Esophagus muscularis mucosa (tissue), 4 donors: Measurements from ENCODE around the gene LILRB3.

Experiments
- EP300 ChIP-seq: sonication (generic); formaldehyde crosslinking; IDR thresholded peaks from one replicate; pipeline ENCODE4 v1.6.1; 2017; ENCODE audit warnings: antibody characterized with exemption
- POLR2A ChIP-seq: fragments of 450-650 bp; IDR thresholded peaks from one replicate; pipeline ENCODE4 v1.6.1; 2017; ENCODE audit warnings: antibody characterized with exemption, moderate library complexity, mild to moderate bottlenecking, low read depth
- POLR2AphosphoS5 ChIP-seq, 2 donors: sonication (generic); formaldehyde crosslinking; IDR thresholded peaks; one replicate each; pipeline ENCODE4 v1.6.1; 2017; ENCODE audit warnings: antibody characterized with exemption in 2 of 2
- TF ChIP-seq, protein P1 (sequence below), 3 experiments: fragments of 200-600 bp in 2 of 3; fragments of 450-650 bp in 1 of 3; sonication (generic) in 2 of 3; IDR thresholded peaks; one replicate each; pipeline ENCODE4 v1.5.1; 2017 to 2019; ENCODE audit warnings: antibody characterized with exemption in 3 of 3, mild to moderate bottlenecking in 2 of 3, moderate library complexity in 1 of 3

DNA sequence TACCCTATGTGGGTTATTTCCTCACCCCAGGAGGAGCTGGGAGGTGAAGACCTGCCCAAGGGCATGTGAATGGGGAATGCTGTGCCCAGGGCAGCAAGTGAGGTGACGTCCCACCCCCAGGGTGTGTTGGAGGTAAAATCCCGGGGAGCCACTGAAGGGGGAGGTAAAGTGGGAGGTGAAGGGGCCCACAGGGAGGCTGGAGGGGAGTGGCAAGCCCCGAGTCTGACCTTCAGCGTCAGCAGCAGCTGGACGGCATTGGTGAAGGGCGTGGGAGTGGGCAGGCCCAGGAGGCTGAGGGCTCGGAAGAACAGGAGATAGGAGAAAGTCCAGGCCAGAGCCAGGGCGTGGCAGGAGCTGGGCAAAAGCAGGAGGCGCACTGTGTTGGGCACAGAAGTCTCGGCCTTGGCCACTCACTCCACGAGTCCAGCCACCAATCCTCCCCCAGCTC is 35.8 kb downstream of the LILRB3 start:
- TF ChIP-seq, protein P1, sequence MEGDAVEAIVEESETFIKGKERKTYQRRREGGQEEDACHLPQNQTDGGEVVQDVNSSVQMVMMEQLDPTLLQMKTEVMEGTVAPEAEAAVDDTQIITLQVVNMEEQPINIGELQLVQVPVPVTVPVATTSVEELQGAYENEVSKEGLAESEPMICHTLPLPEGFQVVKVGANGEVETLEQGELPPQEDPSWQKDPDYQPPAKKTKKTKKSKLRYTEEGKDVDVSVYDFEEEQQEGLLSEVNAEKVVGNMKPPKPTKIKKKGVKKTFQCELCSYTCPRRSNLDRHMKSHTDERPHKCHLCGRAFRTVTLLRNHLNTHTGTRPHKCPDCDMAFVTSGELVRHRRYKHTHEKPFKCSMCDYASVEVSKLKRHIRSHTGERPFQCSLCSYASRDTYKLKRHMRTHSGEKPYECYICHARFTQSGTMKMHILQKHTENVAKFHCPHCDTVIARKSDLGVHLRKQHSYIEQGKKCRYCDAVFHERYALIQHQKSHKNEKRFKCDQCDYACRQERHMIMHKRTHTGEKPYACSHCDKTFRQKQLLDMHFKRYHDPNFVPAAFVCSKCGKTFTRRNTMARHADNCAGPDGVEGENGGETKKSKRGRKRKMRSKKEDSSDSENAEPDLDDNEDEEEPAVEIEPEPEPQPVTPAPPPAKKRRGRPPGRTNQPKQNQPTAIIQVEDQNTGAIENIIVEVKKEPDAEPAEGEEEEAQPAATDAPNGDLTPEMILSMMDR (IDR thresholded peaks at IDR 0.05) = no peak
- TF ChIP-seq POLR2A (no peak), EP300 (no peak), POLR2AphosphoS5 (IDR thresholded peaks at IDR 0.05) (no peak)
